Fibroblast of villous mesenchyme (primary cell): Measurements from ENCODE around the gene SNED1. TPM values are rescaled to one million over a fixed set of nuclear protein-coding genes. Genes with fewer than 3 reads are reported as not detected.

ENCODE experiments used
- DNase-seq: peaks from one replicate; pipeline ENCODE4 v3.0.0-alpha.2; 2010; ENCODE audit warnings: low read depth
- H3K4me3 ChIP-seq: 2 replicates; pipeline ENCODE4 v1.5.1; 2011; ENCODE audit warnings: low read depth, mild to moderate bottlenecking, low read length
- CTCF ChIP-seq: IDR thresholded peaks from 2 replicates; pipeline ENCODE4 v1.5.1; 2012; ENCODE audit warnings: low read depth, mild to moderate bottlenecking, low read length; ENCODE audit not compliant: insufficient read depth
- total RNA-seq: library from RNA; depleted of rRNA; stranded (reverse); fragments of >200 nt; gene quantifications from 2 replicates; pipeline ENCODE4 v1.2.3, GENCODE V29; 2012

The SNED1 gene
- total RNA-seq, 1 donor, result 6.5 TPM

- no peak for TF ChIP-seq CTCF
- H3K4me3 ChIP-seq, result no peak overlapping the region
- no peak for DNase-seq
Observed at GRCh38 chr2:241122376-241123002, 124.1 kb downstream of the SNED1 start.

GRCh38 chr2:241123816-241124536 is 125.6 kb downstream of the SNED1 start:
- no peak for DNase-seq

GRCh38 chr2:241125626-241126025 is 127.2 kb downstream of the SNED1 start:
- no peak overlapping the region for H3K4me3 ChIP-seq
- no peak for TF ChIP-seq CTCF
- DNase-seq, result no peak

More at GRCh38 chr2:241123816-241124536, 125.6 kb downstream of the SNED1 start:
- no peak for TF ChIP-seq CTCF
- H3K4me3 ChIP-seq, result no peak overlapping the region

- no peak for TF ChIP-seq CTCF
- DNase-seq, result no peak
- H3K4me3 ChIP-seq, result no peak overlapping the region
Observed at GRCh38 chr2:241126201-241126611, 127.8 kb downstream of the SNED1 start.

GRCh38 chr2:241126771-241127202 is 128.4 kb downstream of the SNED1 start:
- no peak for DNase-seq
- no peak overlapping the region for H3K4me3 ChIP-seq
- TF ChIP-seq CTCF, result no peak

- DNase-seq, result no peak
- no peak for TF ChIP-seq CTCF
Observed at GRCh38 chr2:241128266-241128665, 129.8 kb downstream of the SNED1 start.

More at GRCh38 chr2:241128266-241128665, 129.8 kb downstream of the SNED1 start:
- no peak overlapping the region for H3K4me3 ChIP-seq
